HG02763 (cell line): ENCODE measurements around the gene CARD11.
A peak's percentile ranks its signal among the peaks of the same experiment; 100 is the strongest.

Source experiments
- ATAC-seq: cut with Tn5 transposase; IDR thresholded peaks from one replicate; pipeline ENCODE4 v1.9.1; 2021; ENCODE audit warnings: mild to moderate bottlenecking, moderate library complexity; ENCODE audit not compliant: unreplicated experiment

Gene CARD11

DNA sequence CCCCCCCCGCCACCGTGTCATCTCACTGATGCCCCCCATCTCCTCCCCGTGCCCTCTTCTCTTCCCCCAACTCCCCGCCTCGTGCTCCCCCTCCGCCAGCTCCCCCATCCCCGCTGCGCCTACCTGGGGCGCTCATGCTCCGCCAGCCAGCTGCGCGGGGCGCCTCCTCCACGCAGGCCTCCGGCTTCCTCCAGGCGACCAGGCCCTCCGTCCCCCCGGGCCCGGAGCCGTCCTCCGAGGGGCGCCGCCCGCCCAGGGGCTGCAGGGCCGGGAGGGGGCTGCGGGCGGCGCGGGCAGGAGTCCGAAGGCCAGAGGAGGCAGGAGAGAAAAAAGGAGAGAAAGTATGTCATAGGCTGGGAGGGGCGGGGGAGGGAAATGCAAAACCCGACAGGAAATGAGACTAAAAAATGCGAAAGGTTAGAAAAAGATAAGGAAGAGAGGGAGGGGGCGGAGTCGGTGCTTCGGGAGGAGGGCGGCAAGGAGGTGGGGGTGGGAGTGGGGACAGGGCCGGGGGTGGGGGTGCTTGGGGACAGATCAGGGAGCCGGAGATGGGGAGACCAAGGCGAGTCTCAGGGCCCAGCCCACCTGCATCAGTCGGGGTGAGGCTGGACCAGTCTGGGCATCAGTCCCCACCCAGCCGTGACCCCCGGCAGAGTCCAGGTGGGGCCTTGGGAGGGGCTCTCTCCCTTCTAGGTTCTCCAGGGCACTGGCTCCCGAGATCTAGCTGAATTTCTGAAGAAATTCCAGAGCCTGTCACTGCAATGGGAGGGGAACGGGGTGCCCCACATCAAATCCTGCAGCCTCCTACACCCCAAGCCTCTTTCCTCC is at the start of gene CARD11:
Gene CARD11, minus strand, starts transcription at position 324 of the 828 bp plus-strand sequence. CDS start 85,361 bp downstream, outside the sequence.
- no peak for ATAC-seq

DNA sequence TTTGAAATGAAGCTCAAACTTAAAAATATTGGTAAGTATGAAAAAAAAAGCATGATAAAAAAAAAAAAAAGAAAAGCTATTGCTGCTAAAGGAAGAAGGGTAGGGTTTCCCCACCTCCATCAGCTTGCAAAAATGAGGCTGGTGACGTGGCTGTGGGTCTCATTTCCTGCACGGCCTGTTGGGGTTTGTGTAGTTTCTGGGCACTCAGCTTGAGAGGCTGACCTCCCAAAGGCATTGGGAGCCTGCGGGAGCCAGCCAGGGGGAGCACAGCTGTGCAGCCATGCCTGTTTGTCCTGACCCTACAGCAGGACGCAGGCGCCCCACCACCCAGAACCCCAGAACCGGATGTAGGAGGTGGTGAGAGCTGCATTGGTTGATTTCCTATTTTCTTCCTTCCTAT is 48.8 kb upstream of the CARD11 start:
- peak; percentile 67 for ATAC-seq

DNA sequence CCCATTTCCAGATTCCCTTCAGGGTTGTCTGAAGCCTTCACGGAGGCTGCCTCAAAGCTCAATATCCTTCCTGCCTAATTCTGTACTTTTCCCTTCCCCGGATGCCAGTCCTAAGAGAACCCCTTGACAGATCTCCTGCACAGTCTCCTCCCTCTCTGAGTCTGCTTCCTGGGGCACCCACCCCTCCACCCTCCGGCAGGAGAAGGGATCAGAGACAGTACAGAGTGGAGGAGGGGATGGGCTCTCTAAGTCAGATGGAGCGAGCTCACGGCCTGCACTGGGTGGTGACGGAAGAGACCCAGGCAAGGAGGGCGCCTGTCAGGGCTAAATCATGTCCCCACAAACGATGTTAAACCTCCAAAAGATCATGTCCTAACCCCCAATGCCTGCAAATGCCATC is 48.0 kb upstream of the CARD11 start:
- ATAC-seq, result no peak

DNA sequence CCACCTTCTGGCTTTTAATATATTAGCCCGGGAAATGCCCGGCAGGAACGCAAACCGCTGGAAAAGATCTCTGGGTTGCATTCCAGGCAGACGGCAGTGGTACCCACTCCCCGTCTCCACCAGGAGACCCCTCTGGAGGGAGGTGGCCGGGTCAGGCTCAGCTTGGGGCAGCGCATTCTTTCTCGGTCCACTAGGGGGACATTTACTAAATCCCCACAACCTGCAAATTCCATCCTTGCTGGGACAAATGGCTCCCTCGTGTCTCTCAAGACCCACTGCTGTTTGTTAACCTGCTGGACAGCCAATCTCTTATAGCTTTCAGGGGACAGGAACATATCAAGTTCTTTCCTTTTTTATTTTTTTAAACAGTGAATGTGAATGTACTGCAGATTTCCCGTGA is 45.8 kb upstream of the CARD11 start:
- no peak for ATAC-seq

DNA sequence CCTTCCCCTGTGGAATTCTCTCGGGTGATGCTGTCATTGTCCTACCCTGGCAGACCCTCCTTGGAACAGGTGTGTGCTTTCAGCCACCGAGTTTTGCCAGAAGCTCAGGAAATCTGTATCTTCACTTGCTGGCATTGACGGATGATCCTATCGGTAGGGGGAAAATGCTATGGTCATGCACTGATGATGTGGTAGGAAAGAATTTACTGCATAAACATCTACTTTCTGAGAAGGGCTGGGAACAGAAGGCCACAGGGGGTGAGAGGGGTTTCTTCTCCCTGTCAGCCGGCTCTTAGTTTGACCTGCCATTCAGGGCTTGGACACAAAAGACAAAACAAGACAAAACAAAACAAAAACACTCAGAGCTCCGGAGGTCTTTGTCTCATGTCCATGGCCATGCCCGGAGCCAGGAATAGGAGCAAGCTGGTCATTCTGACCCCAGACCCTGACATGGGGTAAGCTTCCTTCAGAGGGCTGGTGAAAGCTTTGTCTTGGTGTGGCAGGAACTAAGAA is 43.6 kb upstream of the CARD11 start:
- no peak for ATAC-seq

DNA sequence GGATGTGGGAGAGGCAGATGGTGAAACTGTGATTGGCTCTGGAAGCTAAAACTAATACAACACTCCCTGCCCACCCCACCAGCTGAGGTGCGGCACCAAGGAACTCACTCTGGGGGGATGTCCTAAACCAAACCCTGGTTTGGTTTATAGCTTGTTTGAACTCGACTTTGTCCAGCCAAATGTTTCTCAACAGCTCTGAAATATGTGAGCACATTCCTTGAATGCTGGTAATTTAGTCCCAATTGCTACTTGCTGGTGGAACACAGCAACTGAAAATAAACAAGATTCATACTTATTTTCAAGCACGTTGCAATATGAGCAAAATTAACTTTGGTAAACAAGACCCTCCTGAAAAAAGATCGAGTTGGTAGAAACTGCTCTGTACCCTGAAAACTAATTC is 39.7 kb upstream of the CARD11 start:
- ATAC-seq, result no peak

DNA sequence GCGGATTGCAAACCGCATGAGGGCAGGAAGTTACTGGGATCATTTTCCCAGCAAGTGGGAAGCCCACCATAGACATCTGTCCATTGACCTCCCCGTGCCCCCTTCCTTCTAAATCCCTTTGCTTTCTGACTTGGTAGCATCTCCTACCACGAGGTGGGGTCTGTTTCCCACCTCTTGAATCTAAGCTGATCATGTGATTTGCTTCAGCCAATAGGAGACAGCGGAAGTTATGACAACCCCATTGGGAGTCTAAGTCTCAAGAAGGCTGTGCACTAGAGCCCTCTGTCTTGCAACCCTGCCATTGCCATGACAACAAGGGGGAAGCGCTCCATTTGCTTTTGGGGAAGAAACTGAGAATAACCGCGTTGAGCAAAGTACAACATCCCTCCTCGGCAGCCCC is 39.2 kb upstream of the CARD11 start:
- ATAC-seq, result no peak

DNA sequence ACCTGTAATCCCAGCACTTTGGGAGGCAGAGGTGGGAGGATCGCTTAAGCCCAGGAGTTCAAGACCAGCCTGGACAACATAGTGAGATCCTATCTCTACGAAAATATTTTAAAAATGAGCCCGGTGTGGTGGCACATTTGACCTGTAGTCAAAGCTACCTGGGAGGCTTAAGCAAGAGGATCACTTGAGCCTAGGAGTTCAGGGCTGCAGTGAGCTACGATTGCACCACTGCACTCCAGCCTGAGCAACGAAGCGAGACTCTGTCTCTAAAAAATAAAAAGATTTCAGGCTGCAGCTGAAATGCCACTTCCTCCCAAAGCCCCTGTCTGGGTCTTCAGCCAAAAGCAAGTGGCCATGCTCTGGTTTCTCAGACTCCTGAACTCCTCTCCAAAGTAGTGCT is 38.7 kb upstream of the CARD11 start:
- no peak for ATAC-seq

DNA sequence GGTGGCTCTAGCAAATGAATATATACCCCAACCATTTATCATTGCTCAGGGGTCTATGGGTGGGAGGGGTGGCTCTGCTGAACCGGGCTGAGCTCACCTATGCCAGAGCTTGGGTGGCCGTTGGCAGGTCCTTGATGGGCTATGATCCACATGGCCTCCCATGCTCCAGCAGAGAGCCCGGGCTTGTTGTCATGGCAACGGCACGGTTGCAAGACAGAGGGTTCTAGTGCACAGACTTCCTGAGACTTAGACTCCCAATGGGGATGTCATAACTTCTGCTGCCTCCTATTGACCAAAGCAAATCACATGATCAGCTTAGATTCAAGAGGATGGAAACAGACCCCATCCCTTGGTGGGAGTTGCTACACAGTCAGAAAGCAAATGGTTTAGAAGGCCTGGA is 36.4 kb upstream of the CARD11 start:
- ATAC-seq, result no peak

DNA sequence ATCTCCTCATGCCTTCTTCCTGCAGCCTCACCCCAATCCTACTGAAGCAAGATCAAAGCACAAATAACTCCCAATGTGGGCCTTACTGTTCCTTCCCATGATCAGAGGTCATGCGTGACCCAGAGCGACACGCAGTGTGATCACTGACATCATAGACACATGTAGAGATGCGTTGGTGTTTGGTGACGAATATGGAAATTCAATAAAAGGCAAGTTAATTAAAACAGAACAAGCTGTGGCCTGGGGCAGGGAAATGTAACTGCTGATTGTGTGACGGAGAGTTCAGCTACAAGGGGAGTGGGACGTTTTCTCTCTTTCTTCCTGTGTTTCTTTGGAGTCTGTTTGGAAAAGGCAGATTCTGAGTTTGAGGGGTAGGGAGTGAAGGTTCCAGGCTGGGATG is 34.8 kb upstream of the CARD11 start:
- ATAC-seq, result no peak

DNA sequence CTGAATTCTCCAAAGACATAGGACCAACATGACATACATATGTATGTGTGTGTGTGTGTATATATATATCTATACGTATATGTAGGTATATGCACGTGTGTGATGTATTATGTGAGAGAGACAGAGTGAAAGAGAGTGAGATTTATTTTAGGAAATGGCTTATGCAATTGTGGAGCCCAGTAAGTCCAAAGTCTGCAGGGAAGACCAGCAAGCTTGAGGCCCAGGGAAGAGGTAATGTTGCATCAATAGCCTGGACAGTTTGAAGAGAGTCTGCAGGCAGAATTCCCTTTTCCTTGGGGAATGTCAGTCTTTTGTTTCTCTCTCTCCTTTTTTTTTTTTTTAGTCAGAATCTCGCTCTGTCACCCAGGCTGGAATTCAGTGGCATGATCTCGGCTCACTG is 33.0 kb upstream of the CARD11 start:
- ATAC-seq, result no peak

DNA sequence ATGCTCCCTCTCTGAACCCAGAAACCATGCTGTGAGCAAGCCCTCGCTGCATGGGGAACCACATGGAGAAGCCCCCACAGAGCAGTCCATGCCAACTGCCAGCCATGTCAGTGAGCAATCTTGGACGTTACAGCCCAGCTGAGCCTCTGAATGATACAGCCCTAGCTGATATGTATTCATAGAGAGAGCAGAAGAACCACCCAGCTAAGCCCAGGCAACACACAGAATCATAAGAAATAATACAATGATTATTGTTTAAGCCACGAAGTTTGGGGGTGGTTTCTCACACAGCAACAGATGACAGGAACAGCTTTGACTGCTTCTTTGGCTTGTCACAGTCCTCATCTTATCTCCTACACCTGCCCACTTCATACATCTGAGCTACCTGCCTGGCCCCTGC is 32.5 kb upstream of the CARD11 start:
- no peak for ATAC-seq

DNA sequence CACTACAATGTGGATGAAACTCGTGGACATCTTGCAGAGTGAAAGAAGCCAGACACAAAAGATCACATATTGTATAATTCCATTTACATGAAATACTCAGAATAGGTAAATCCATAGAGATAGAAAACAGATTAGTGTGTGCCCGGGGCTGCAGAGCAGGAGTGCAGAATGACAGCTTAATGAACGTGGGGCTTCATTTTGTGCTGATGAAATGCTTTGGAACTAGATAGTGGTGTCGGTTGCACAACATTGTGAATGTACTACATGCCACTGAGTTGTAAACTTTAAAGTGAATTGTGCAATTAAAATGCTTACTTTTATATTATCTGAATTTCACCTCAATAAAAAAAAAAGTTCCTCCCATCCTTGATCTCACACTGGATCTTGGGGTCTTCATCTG is 31.8 kb upstream of the CARD11 start:
- no peak for ATAC-seq

DNA sequence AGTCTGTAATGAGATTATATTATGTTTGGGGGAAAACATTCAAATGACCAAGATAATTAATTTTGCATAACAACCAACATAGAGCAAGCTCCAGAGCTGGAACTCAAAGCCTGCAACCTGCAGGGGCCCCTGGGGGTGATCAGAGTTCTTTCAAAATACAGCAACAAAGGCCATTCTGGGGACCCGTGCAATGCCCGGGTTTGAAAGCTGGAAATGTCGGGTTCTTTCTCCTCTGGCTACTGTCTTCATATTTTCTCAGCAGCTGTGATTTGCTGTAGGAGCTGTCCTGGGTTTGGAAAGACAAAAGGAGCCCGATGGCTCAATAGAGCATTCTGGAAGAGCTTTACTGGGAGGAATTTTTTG is 30.8 kb upstream of the CARD11 start:
- ATAC-seq, result no peak

DNA sequence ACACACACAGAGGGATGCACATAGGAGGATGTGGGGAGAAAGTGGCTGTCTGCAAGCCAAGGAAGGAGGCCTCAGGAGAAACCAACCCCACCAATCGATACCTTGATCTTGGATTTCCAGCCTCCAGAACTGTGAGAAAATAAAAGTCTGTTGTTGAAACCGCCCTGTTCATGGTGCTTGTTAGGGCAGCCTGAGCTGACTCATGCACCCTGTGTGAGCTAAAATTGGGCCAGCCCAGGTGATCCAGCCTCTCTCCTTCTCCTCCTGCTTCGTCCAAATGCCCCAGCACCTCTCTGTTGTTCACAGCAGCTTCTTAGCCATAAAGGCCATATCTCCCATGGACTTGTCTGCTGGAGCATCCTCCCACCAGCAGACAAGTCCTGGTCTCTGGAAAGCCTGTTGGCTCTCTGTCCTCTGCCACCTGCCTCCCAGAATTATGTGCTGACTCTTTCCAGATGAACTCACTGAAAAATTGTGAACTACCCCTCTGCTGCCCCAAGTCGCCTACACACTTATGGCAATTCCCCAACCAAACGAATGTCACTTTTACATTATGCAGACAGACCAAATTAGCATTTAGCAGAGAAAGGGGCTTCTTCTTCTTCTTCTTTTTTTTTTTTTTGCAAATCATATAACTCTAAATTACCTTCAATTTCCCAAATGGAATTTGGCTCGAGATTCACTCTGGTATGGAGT is 30.2 kb upstream of the CARD11 start:
- ATAC-seq, result no peak

DNA sequence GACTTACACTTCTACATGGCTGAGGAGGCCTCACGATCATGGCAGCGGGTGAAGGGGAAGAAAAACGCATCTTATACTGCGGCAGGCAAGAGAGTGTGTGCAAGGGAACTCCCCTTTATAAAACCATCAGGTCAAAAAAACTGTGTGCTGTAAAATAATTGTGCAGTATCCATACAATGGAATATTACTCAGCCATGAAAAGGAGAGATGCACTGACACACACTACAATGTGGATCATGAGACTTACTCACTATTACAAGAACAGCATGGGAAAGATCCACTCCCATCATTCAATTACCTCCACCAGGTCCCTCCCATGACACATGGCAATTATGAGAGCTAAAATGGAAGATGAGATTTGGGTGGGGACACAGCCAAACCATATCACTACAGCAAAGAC is 27.2 kb upstream of the CARD11 start:
- no peak for ATAC-seq

DNA sequence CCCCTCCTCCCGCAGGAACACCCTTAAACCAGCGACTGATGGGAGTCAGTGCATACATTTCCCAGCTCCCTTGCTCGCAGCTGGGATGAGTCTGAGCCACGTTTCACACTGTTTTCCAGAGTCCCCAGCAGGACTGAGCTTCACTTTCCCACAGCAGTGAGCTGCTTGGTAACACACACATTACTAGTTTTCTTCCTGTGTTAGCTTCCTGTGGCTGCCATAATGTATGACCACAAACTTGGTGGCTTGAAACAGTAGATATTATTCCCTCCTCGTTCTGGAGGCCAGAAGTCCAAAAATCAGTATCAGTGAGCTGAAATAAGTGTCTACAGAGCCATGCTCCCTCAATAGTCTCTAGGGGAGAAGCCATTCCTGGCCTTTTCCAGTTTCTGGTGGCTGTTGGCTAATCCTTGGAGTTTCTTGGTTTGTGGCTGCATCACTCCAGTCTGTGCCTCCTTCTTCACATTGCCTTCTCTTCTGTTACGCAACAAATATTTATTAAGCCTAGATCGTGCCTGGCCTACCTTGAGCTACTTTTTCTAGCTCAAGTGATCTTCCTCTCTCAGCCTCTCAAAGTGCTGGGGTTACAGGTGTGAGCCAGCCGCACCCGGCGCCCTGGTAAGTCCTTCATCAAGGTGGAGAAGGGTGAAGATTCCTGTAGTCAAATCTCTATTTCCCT is 26.2 kb upstream of the CARD11 start:
- ATAC-seq, result no peak

DNA sequence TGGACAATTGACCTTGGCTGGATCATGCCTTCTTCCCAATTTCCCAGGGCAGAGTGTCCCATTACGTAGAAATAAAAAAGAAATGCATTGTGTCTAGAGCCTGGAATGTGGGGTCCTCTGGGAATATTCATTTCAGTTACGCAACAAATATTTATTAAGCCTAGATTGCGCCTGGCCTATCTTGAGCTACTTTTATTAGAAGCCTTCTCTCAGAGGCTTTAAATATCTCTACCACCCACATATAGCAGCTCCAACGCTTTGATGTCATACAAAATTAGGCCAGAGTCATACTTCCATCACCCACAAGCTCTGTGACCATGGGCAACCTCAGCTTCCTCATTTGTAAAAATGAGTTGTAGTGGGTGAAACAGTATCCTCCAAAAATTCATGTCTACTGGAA is 24.9 kb upstream of the CARD11 start:
- ATAC-seq, result no peak

DNA sequence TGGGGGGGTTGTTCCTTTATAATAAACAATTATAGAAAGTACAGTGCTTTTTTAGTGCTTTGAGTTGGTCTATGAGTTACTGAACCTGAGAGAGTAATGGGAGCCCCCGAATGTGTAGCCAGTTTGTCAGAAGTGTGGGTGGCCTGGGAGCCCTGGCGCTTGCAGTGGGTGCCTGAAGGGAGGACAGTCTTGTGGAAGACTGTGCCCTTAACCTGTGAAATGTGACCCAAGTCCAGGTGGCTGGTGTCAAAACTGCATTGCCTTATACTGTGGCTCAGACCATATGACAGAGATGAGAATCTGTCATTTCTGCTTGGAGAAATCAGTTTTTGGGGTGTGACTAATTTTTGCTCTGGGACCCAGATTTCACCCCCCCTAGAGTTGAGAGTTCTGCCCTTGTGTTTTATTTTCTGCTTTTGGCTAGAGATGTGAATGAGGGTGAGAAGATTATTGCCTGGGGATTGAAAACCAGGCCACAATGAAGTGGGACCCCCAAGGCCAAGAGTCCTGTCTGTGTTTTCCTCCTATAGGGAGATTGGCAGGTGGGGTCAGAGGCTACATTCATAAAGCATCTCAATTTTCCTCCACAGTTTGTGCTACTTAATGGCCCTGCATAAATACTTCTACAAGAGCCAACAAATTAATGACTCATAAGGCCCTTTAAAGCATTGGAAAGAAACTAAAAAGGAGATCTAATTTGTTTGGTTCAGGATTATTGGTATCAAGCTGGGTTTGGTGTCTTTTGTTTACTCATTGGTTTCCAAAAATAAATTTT is 24.1 kb upstream of the CARD11 start:
- no peak for ATAC-seq

DNA sequence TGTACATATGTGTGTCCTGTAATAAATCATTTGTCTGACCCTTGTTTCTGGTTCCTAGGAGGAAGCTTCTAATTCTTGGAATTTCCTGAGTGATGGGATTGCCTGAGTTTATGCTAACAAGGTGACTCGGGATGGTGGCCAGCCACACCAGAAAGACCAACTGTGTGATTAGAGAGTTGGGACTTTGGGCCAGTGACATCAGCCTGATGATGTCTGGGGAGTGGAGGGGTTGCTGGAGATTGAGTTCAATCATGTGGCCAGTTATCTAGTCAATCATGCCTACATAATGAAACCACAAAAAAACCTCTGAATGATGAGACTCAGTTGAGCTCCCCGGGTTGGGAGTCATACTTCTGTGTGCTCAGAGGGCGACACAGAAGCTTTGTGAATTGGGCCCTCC is 23.5 kb upstream of the CARD11 start:
- no peak for ATAC-seq

DNA sequence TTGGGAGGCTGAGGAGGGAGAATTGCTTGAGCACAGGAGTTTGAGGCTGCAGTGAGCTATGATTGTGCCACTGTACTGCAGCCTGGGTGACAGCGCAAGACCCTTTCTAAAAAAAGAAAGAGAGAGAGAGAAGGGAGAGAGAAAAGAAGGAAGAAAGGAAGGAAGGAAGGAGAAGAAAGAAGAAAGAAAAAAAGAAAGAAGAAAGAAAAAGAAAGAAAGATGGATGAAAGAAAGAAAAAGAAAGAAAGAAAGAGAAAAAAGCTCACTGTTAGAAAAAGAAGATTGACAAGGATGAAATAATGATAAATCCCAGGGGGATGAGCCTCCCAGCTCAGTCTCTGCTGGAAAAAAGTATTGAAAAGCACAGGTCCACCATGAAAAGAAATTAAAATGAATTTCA is 22.8 kb upstream of the CARD11 start:
- ATAC-seq, result no peak
